ENCODE results near the gene MLYCD.

Gene MLYCD

GRCh38 chr16:83899272-83899897, 470 bp downstream of the MLYCD start:
- peak in 1 of 2 donors; percentile 18 for DNase-seq (ENCODE audit: low read depth in 2 of 2)

GRCh38 chr16:83899978-83900377, 1.1 kb downstream of the MLYCD start:
- DNase-seq (ENCODE audit: low read depth in 2 of 2), result no peak

GRCh38 chr16:83900571-83900970, 1.7 kb downstream of the MLYCD start:
- DNase-seq (ENCODE audit: low read depth in 2 of 2), result no peak

GRCh38 chr16:83901101-83901500, 2.2 kb downstream of the MLYCD start:
- no peak for DNase-seq (ENCODE audit: low read depth in 2 of 2)

- DNase-seq (ENCODE audit: low read depth in 2 of 2), result no peak
Observed at GRCh38 chr16:83903751-83904150, 4.8 kb downstream of the MLYCD start.

GRCh38 chr16:83906683-83907082, 7.8 kb downstream of the MLYCD start:
- DNase-seq (ENCODE audit: low read depth in 2 of 2), result no peak

- no peak for DNase-seq (ENCODE audit: low read depth in 2 of 2)
Observed at GRCh38 chr16:83907111-83907510, 8.2 kb downstream of the MLYCD start.

GRCh38 chr16:83907631-83908250, 8.8 kb downstream of the MLYCD start:
- no peak for DNase-seq (ENCODE audit: low read depth in 2 of 2)

- no peak for DNase-seq (ENCODE audit: low read depth in 2 of 2)
Observed at GRCh38 chr16:83908798-83909197, 9.9 kb downstream of the MLYCD start.

- no peak for DNase-seq (ENCODE audit: low read depth in 2 of 2)
Observed at GRCh38 chr16:83911290-83911689, 12.4 kb downstream of the MLYCD start.

- DNase-seq (ENCODE audit: low read depth in 2 of 2), result no peak
Observed at GRCh38 chr16:83912519-83913244, 13.8 kb downstream of the MLYCD start.

GRCh38 chr16:83913245-83913633, 14.3 kb downstream of the MLYCD start:
- DNase-seq (ENCODE audit: low read depth in 2 of 2), result no peak

- no peak for DNase-seq (ENCODE audit: low read depth in 2 of 2)
Observed at GRCh38 chr16:83914091-83914710, 15.3 kb downstream of the MLYCD start.

GRCh38 chr16:83915081-83915480, 16.2 kb downstream of the MLYCD start:
- no peak for DNase-seq (ENCODE audit: low read depth in 2 of 2)

- DNase-seq (ENCODE audit: low read depth in 2 of 2), result no peak
Observed at GRCh38 chr16:83915491-83915890, 16.6 kb downstream of the MLYCD start.

- DNase-seq (ENCODE audit: low read depth in 2 of 2), result no peak
Observed at GRCh38 chr16:83917152-83918120, 18.5 kb downstream of the MLYCD start.

GRCh38 chr16:83920894-83921491, 22.1 kb downstream of the MLYCD start:
- DNase-seq (ENCODE audit: low read depth in 2 of 2), result no peak

GRCh38 chr16:83923581-83924365, 24.9 kb downstream of the MLYCD start:
- no peak for DNase-seq (ENCODE audit: low read depth in 2 of 2)

GRCh38 chr16:83924686-83925085, 25.8 kb downstream of the MLYCD start:
- no peak for DNase-seq (ENCODE audit: low read depth in 2 of 2)
